Muscle layer of duodenum (tissue), 2 donors: ENCODE measurements around the gene FOXP1.
A peak's percentile ranks its signal among the peaks of the same experiment; 100 is the strongest.

Source experiments
- H3K27ac ChIP-seq: one replicate; pipeline ENCODE4 v1.7.0; 2013; ENCODE audit warnings: mild to moderate bottlenecking, low read length
- H3K27me3 ChIP-seq: one replicate; pipeline ENCODE4 v1.7.0; 2013; ENCODE audit warnings: low read depth, mild to moderate bottlenecking, control low read depth, low read length
- H3K36me3 ChIP-seq, 2 donors: one replicate each; pipeline ENCODE4 v1.7.0; 2013; ENCODE audit warnings: low read length in 2 of 2, control low read depth in 1 of 2, mild to moderate bottlenecking in 1 of 2; ENCODE audit not compliant: insufficient read depth in 2 of 2, control insufficient read depth in 1 of 2
- H3K4me1 ChIP-seq, 2 donors: one replicate each; pipeline ENCODE4 v1.7.0; 2013; ENCODE audit warnings: low read length in 2 of 2, mild to moderate bottlenecking in 2 of 2, control low read depth in 1 of 2, moderate library complexity in 1 of 2; ENCODE audit not compliant: insufficient read depth in 2 of 2, control insufficient read depth in 1 of 2
- H3K4me3 ChIP-seq, 2 donors: one replicate each; pipeline ENCODE4 v1.7.0; 2013; ENCODE audit warnings: low read length in 2 of 2, low read depth in 1 of 2, mild to moderate bottlenecking in 1 of 2
- H3K9me3 ChIP-seq, 2 donors: one replicate each; pipeline ENCODE4 v1.7.0; 2013; ENCODE audit warnings: low read length in 2 of 2, control low read depth in 1 of 2, mild to moderate bottlenecking in 1 of 2; ENCODE audit not compliant: control insufficient read depth in 1 of 2
- donor health status: healthy.

The FOXP1 gene

DNA sequence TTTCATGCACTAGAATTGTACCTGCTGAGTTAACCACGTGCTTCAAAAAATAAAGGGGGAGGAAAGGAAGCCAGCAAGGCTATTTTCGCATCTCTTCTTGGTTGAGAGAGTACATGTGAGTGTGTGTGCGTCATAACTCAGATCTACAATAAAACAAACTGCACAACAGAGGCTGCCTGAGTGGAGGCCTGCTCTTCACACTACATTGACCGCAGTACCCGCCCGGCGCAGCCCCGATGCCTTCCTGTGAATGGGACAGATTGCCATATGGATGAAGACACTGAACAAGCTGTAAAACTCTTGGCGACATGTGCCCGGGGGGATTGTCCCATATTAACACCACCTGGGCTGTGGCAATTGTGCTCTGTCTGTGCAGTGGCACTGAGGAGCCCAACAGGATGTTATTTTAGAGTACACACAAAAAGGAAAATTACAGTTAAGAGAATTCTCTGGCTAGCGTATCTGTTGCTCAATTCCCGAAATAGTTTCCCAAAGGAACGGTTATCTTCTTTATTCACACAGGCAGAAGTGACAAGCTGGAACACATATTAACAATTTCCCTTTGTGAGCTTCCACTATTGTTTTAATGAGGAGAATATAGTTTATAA is 551.5 kb downstream of the FOXP1 start:
- H3K4me1 ChIP-seq: peaks cover 9 to 47% of the 10 kb centered on the region in 2 donors
- H3K27me3 ChIP-seq: no peaks in the 10 kb centered on the region
- peak overlapping the region; percentile 17 for H3K27ac ChIP-seq
- no peak overlapping the region for H3K4me3 ChIP-seq
- H3K36me3 ChIP-seq: peaks cover 0 to 15% of the 10 kb centered on the region in 2 donors
- H3K9me3 ChIP-seq: no peaks in the 10 kb centered on the region

GRCh38 chr3:71031181-71031580 is 552.3 kb downstream of the FOXP1 start:
- Histone ChIP-seq H3K9me3 (no peaks in the 10 kb centered on the region), H3K4me1 (peaks cover 9 to 43% of the 10 kb centered on the region in 2 donors), H3K27ac (peak overlapping the region; percentile 17), H3K36me3 (peaks cover 0 to 12% of the 10 kb centered on the region in 2 donors), H3K4me3 (no peak overlapping the region), H3K27me3 (no peaks in the 10 kb centered on the region)

DNA sequence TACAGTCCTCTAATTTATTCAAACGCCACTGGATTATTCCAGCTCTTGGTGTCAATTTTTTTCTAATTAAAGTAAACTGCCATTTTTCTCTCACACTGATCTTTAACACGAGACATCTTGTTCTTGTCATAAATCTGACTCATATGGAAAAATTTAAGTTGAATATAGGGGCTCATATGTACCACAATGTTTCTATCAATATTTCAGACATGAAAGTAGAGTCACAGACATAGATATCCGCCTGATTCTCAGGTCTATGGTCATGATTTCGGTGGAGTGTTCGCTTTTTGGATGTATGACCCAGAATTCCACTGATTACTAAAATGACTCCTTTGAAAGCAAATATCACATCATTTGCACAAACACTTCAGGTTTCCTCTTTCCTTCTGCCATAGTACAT is 552.8 kb downstream of the FOXP1 start:
- peaks cover 0 to 12% of the 10 kb centered on the region in 2 donors for H3K36me3 ChIP-seq
- H3K27ac ChIP-seq: no peak overlapping the region
- peaks cover 9 to 40% of the 10 kb centered on the region in 2 donors for H3K4me1 ChIP-seq
- H3K9me3 ChIP-seq: no peaks in the 10 kb centered on the region
- no peak overlapping the region for H3K4me3 ChIP-seq
- H3K27me3 ChIP-seq: no peaks in the 10 kb centered on the region

DNA sequence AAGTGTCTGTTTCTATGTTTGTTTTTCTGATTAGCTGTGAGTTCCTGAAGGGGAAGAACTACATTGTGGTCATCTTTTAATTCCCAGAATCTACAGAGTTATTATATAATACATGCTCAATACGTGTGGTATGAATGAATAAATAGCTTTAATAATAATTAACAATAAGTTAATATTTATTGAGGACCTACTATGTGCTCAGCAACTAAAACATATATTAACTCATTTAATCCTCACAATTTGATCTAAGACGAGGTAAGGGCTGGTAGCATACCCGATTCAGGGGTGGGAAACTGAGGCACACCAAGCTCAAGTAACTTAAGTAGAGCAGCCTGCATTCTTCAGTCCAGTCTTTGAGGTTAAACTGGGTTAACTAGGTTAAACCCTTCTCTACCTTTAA is 553.8 kb downstream of the FOXP1 start:
- Histone ChIP-seq H3K4me1 (peaks cover 9 to 46% of the 10 kb centered on the region in 2 donors), H3K9me3 (no peaks in the 10 kb centered on the region), H3K27ac (no peak overlapping the region), H3K36me3 (peaks cover 0 to 7% of the 10 kb centered on the region in 2 donors), H3K4me3 (no peak overlapping the region), H3K27me3 (no peaks in the 10 kb centered on the region)

DNA sequence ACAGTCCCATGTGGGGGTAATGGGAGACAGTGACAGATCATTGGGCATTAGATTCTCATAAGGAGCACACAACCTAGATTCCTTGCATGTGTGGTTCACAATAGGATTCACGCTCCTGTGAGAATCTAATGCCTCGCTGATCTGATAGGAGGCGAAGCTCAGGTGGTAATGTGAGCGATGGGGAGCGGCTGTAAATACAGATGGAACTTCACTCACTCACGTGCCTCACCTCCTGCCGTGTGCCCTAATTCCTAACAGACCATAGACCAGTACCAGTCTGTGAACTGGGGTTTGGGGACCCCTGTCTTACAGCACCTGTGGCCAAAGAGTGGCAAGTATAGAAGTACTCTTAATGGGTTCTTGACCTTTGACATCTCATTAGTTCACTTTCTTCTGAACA is 554.7 kb downstream of the FOXP1 start:
- H3K4me3 ChIP-seq: no peak overlapping the region
- H3K36me3 ChIP-seq: peaks cover 0 to 4% of the 10 kb centered on the region in 2 donors
- no peak overlapping the region for H3K27ac ChIP-seq
- peaks cover 9 to 45% of the 10 kb centered on the region in 2 donors for H3K4me1 ChIP-seq
- H3K27me3 ChIP-seq: no peaks in the 10 kb centered on the region
- no peaks in the 10 kb centered on the region for H3K9me3 ChIP-seq

- Histone ChIP-seq H3K27me3 (no peaks in the 10 kb centered on the region), H3K4me1 (peaks cover 9 to 40% of the 10 kb centered on the region in 2 donors), H3K36me3 (peaks cover 0 to 4% of the 10 kb centered on the region in 2 donors), H3K27ac (no peak overlapping the region), H3K4me3 (no peak overlapping the region), H3K9me3 (no peaks in the 10 kb centered on the region)
These were observed 555.3 kb downstream of the FOXP1 start for GRCh38 chr3:71028184-71028583.

GRCh38 chr3:71026634-71027578 is 556.6 kb downstream of the FOXP1 start:
- Histone ChIP-seq H3K4me3 (no peak overlapping the region), H3K9me3 (no peaks in the 10 kb centered on the region), H3K27ac (no peak overlapping the region), H3K36me3 (peaks cover 0 to 4% of the 10 kb centered on the region in 2 donors), H3K27me3 (no peaks in the 10 kb centered on the region), H3K4me1 (peaks cover 4 to 37% of the 10 kb centered on the region in 2 donors)

GRCh38 chr3:71025516-71025915 is 558.0 kb downstream of the FOXP1 start:
- Histone ChIP-seq H3K27me3 (no peaks in the 10 kb centered on the region), H3K27ac (peak overlapping the region; percentile 15)

DNA sequence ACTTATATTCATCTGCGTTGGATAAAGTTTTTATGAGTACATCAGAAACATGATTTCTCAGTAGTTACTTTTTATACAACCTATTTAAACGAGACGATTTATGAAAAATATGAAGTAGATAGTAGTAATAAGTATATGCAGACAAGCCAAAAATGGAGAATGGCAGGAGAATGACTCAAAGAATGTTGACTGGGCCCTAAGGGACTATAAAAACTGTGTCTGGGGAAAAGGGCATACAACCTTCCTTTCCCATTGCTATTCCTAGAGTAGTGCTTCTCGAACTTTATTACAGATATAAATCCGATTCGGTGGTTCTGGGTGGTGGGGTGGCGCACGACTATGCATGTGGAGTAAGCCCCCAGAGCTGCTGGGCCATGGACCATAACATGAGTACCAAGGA is 558.5 kb downstream of the FOXP1 start:
- Histone ChIP-seq H3K4me3 (no peak overlapping the region), H3K27ac (no peak overlapping the region), H3K36me3 (peaks cover 0 to 4% of the 10 kb centered on the region in 2 donors), H3K4me1 (peaks cover 0 to 20% of the 10 kb centered on the region in 2 donors), H3K9me3 (no peaks in the 10 kb centered on the region), H3K27me3 (no peaks in the 10 kb centered on the region)

More at GRCh38 chr3:71025516-71025915, 558.0 kb downstream of the FOXP1 start:
- peaks cover 0 to 4% of the 10 kb centered on the region in 2 donors for H3K36me3 ChIP-seq
- H3K4me1 ChIP-seq: peaks cover 0 to 24% of the 10 kb centered on the region in 2 donors
- no peak overlapping the region for H3K4me3 ChIP-seq
- no peaks in the 10 kb centered on the region for H3K9me3 ChIP-seq

- H3K4me1 ChIP-seq: peaks cover 0 to 37% of the 10 kb centered on the region in 2 donors
- H3K4me3 ChIP-seq: no peak overlapping the region
- no peaks in the 10 kb centered on the region for H3K36me3 ChIP-seq
- no peaks in the 10 kb centered on the region for H3K27me3 ChIP-seq
- no peak overlapping the region for H3K27ac ChIP-seq
- no peaks in the 10 kb centered on the region for H3K9me3 ChIP-seq
These were observed 560.8 kb downstream of the FOXP1 start for GRCh38 chr3:71022551-71023335.

DNA sequence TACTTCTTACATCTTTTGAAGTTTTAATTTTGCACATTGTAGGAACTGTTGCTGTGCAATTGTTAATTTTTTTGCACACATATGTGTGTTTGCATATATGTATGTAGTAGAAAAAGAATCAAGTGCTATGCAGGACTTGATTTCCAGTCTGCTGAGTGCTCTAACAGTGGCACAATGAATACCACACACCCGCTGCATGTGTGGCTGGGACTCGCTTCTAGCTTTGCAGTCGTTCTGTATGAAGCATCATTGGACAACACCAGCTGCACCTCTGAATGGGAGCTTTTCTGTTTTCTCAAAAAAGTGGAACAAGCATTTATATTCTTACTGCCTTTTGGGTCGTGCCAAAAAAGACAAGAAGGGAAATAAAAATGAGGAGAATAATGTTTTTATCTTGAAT is 564.7 kb downstream of the FOXP1 start:
- Histone ChIP-seq H3K4me3 (no peak overlapping the region), H3K27ac (no peak overlapping the region)

More for the DNA sequence above, 564.7 kb downstream of the FOXP1 start:
- no peaks in the 10 kb centered on the region for H3K9me3 ChIP-seq
- H3K36me3 ChIP-seq: peaks cover 3% of the 10 kb centered on the region in 2 donors
- no peaks in the 10 kb centered on the region for H3K27me3 ChIP-seq
- peaks cover 0 to 49% of the 10 kb centered on the region in 2 donors for H3K4me1 ChIP-seq
